A549 (cell line): ENCODE results near the gene FREY1. TPM values are rescaled to one million over a fixed set of nuclear protein-coding genes. Genes with fewer than 3 reads are reported as not detected.

Source experiments
- ATAC-seq, 2 experiments: fragments of 200-7000 bp in 1 of 2; fragments of >200 bp in 1 of 2; cut with Nextera tagmentation in 1 of 2; cut with Tn5 transposase in 1 of 2; 3 replicates each; pipeline versions ENCODE4 v1.8.0 to v1.9.1; 2018 to 2020; ENCODE audit warnings: mild to moderate bottlenecking in 1 of 2, moderate library complexity in 1 of 2
- CTCF ChIA-PET: fragments of 300-600 bp; sonication (Branson Sonifier 250); formaldehyde crosslinking; extraction: SDS; loops from one replicate; lab custom pipeline; 2021; ENCODE audit warnings: antibody characterized with exemption, inconsistent platforms; lab: Yijun Ruan, JAX
- POLR2A ChIA-PET: fragments of 350-600 bp; formaldehyde crosslinking; extraction: SDS; loops from one replicate; lab custom pipeline; 2021; ENCODE audit warnings: antibody characterized with exemption, inconsistent platforms; lab: Yijun Ruan, JAX
- DNase-seq, 2 experiments: peaks; one replicate each; pipeline versions ENCODE4 v3.0.0 to v3.0.0-alpha.2; 2011 to 2016; ENCODE audit warnings: low read depth in 1 of 2, low spot score in 1 of 2
- FAIRE-seq: peaks from 2 replicates; lab custom pipeline; 2011; peaks lifted over from hg19 to GRCh38; lab: Jason Lieb, UNC
- H3K27ac ChIP-seq, 2 experiments: fragments of >200 bp; sonication (Bioruptor Twin); formaldehyde crosslinking; 3 replicates each; pipeline ENCODE4 v1.5.1; 2016 to 2017
- H3K4me1 ChIP-seq: fragments of >200 bp; sonication (Bioruptor Twin); formaldehyde crosslinking; 3 replicates; pipeline ENCODE4 v1.6.1; 2016
- H3K4me2 ChIP-seq: fragments of >200 bp; sonication (Bioruptor Twin); formaldehyde crosslinking; 3 replicates; pipeline ENCODE4 v1.6.1; 2016
- H3K4me3 ChIP-seq: fragments of >200 bp; sonication (Bioruptor Twin); formaldehyde crosslinking; 3 replicates; pipeline ENCODE4 v1.5.1; 2016
- H3K9me3 ChIP-seq: fragments of >200 bp; sonication (Bioruptor Twin); formaldehyde crosslinking; 3 replicates; pipeline ENCODE4 v1.6.1; 2016
- BHLHE40 ChIP-seq: IDR thresholded peaks from 2 replicates; pipeline ENCODE4 v1.6.1; 2012; ENCODE audit warnings: low read depth, low read length, inconsistent platforms
- CBX2 ChIP-seq: fragments of 200-600 bp; sonication (generic); IDR thresholded peaks from 2 replicates; pipeline ENCODE4 v1.6.1; 2016; ENCODE audit warnings: low read depth, mild to moderate bottlenecking, borderline replicate concordance
- CHD2 ChIP-seq: fragments of 150-350 bp; IDR thresholded peaks from 2 replicates; pipeline ENCODE4 v1.6.1; 2014; ENCODE audit warnings: low read length; ENCODE audit not compliant: partially characterized antibody
- ESRRA ChIP-seq: fragments of 150-350 bp; IDR thresholded peaks from 2 replicates; pipeline ENCODE4 v1.6.1; 2014; ENCODE audit warnings: mild to moderate bottlenecking, low read length, borderline replicate concordance
- FOSL2 ChIP-seq, 2 experiments: fragments of 450-650 bp in 1 of 2; fragments of >200 bp in 1 of 2; sonication (Bioruptor Twin) in 1 of 2; formaldehyde crosslinking; IDR thresholded peaks; 2 replicates each; pipeline versions ENCODE4 v1.5.0 to v1.6.1; 2016 to 2020; ENCODE audit warnings: mild to moderate bottlenecking in 1 of 2, moderate library complexity in 1 of 2
- FOXS1 ChIP-seq: fragments of 250-450 bp; sonication (Bioruptor Pico); IDR thresholded peaks from 2 replicates; pipeline ENCODE4 v1.5.0; 2020; ENCODE audit warnings: mild to moderate bottlenecking, moderate library complexity
- HOXB13 ChIP-seq: fragments of 250-450 bp; sonication (Bioruptor Pico); IDR thresholded peaks from 2 replicates; pipeline ENCODE4 v1.5.0; 2020; ENCODE audit warnings: low read depth, mild to moderate bottlenecking, moderate library complexity
- HOXB5 ChIP-seq: fragments of 250-450 bp; sonication (Bioruptor Pico); IDR thresholded peaks from 2 replicates; pipeline ENCODE4 v1.5.0; 2020; ENCODE audit warnings: mild to moderate bottlenecking, moderate library complexity
- JUN ChIP-seq, 2 experiments: fragments of >200 bp; sonication (Bioruptor Twin); formaldehyde crosslinking; IDR thresholded peaks; 2 replicates in 1 of 2; 3 replicates in 1 of 2; pipeline ENCODE4 v1.6.1; 2016 to 2017
- KDM5A ChIP-seq: fragments of 200-600 bp; sonication (generic); IDR thresholded peaks from 2 replicates; pipeline ENCODE4 v1.6.1; 2016; ENCODE audit warnings: antibody characterized with exemption, mild to moderate bottlenecking
- MAFK ChIP-seq: fragments of 450-650 bp; IDR thresholded peaks from 2 replicates; pipeline ENCODE4 v1.6.1; 2014; ENCODE audit not compliant: partially characterized antibody
- MAX ChIP-seq: IDR thresholded peaks from 2 replicates; pipeline ENCODE4 v1.6.1; 2012
- MAZ ChIP-seq: fragments of 150-350 bp; IDR thresholded peaks from 2 replicates; pipeline ENCODE4 v1.6.1; 2014; ENCODE audit warnings: antibody characterized with exemption, low read depth, low read length, borderline replicate concordance
- PHF8 ChIP-seq: fragments of 200-600 bp; sonication (generic); IDR thresholded peaks from 2 replicates; pipeline ENCODE4 v1.6.1; 2016; ENCODE audit warnings: low read depth, mild to moderate bottlenecking, antibody characterized with exemption, moderate library complexity, borderline replicate concordance
- POLR2A ChIP-seq: IDR thresholded peaks from 2 replicates; pipeline ENCODE4 v1.6.1; 2012; ENCODE audit warnings: mild to moderate bottlenecking, low read length
- POLR2AphosphoS2 ChIP-seq: conservative IDR thresholded peaks from 2 replicates; pipeline ENCODE4 v1.6.1; 2012; ENCODE audit warnings: low read length, improper control_type of control experiment, inconsistent platforms
- RAD21 ChIP-seq, 2 experiments: fragments of >200 bp in 1 of 2; sonication (Bioruptor Twin) in 1 of 2; formaldehyde crosslinking in 1 of 2; IDR thresholded peaks in 1 of 2; conservative IDR thresholded peaks in 1 of 2; 2 replicates in 1 of 2; 3 replicates in 1 of 2; pipeline ENCODE4 v1.6.1; 2012 to 2018; ENCODE audit warnings: inconsistent platforms in 1 of 2
- RNF2 ChIP-seq: fragments of 200-600 bp; sonication (generic); IDR thresholded peaks from 2 replicates; pipeline ENCODE4 v1.6.1; 2016; ENCODE audit warnings: low read depth, mild to moderate bottlenecking, antibody characterized with exemption, moderate library complexity, borderline replicate concordance
- SREBF2 ChIP-seq: fragments of 450-650 bp; IDR thresholded peaks from 2 replicates; pipeline ENCODE4 v1.6.1; 2014; ENCODE audit warnings: mild to moderate bottlenecking, moderate library complexity
- TFCP2L1 ChIP-seq: fragments of 250-450 bp; sonication (Bioruptor Pico); IDR thresholded peaks from 2 replicates; pipeline ENCODE4 v1.5.0; 2021; ENCODE audit warnings: mild to moderate bottlenecking
- ZSCAN20 ChIP-seq: fragments of 250-450 bp; sonication (Bioruptor Pico); IDR thresholded peaks from 2 replicates; pipeline ENCODE4 v1.8.0; 2022; ENCODE audit warnings: mild to moderate bottlenecking, moderate library complexity
- WGBS: methylation state at CpG from one replicate; pipeline ENCODE4 v1.1.6; 2017; ENCODE audit errors: missing lambda C conversion rate; 5-methylcytosine and 5-hydroxymethylcytosine counted together
- polyA plus RNA-seq, 4 experiments: library from polyadenylated mRNA; depleted of rRNA in 3 of 4; stranded (reverse); fragments of >200 nt; fragmentation: RNase III in 1 of 4; extraction: RNeasy Plus Mini Kit Qiagen cat#74134 plus additional on column Dnase treatment in 1 of 4; gene quantifications; 2 replicates in 3 of 4; 3 replicates in 1 of 4; pipeline ENCODE4 v1.2.3, GENCODE V29; 2011 to 2017
- TF ChIP-seq, protein P1 (sequence below): IDR thresholded peaks from 2 replicates; pipeline ENCODE4 v1.6.1; 2012

FREY1 gene
- polyA plus RNA-seq, 2 of the 4 experiments (the other 2 are of a cell fraction) = 0.17 to 0.21 TPM

- ATAC-seq (peak; percentile 26 to 41; a peak in 3 of 6 replicates), FAIRE-seq (no peak), DNase-seq (no peak)
- TF ChIP-seq, protein P1, sequence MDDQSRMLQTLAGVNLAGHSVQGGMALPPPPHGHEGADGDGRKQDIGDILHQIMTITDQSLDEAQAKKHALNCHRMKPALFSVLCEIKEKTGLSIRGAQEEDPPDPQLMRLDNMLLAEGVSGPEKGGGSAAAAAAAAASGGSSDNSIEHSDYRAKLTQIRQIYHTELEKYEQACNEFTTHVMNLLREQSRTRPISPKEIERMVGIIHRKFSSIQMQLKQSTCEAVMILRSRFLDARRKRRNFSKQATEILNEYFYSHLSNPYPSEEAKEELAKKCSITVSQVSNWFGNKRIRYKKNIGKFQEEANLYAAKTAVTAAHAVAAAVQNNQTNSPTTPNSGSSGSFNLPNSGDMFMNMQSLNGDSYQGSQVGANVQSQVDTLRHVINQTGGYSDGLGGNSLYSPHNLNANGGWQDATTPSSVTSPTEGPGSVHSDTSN = no peak
- TF ChIP-seq POLR2AphosphoS2 (no peak), MAZ (no peak), POLR2A (no peak), RAD21 (conservative IDR thresholded peaks at IDR 0.05 in 1 of 2, IDR thresholded peaks at IDR 0.05 in 1 of 2) (no peak), CBX2 (no peak), PHF8 (no peak), HOXB13 (no peak), FOSL2 (IDR thresholded peaks at IDR 0.05) (no peak), FOSL2 (CRISPR knock-in tag; IDR thresholded peaks at IDR 0.05) (no peak), MAX (no peak), RNF2 (no peak), TFCP2L1 (CRISPR knock-in tag) (no peak), MAFK (no peak), ZSCAN20 (CRISPR knock-in tag) (no peak), ESRRA (no peak), FOXS1 (no peak), JUN (IDR thresholded peaks at IDR 0.05) (no peak)
- no peak overlapping the region for H3K27ac ChIP-seq
- CTCF ChIA-PET = interaction anchor here (0.7 to 1.5 kb wide), 3 partner anchors 13 to 35 kb away, joined by 3 read pairs; no protein-coding TSS in a partner anchor
- WGBS = 66% methylated on average over 10 of the region's 10 CpGs
- no peaks in the 10 kb centered on the region for H3K9me3 ChIP-seq
- H3K4me3 ChIP-seq = no peak overlapping the region
- POLR2A ChIA-PET = interaction anchor here (1.8 kb wide), 1 partner anchor 12 kb away, joined by 7 read pairs; the partner anchor contains the start of gene PEX16
- peaks cover 11% of the 10 kb centered on the region for H3K4me1 ChIP-seq
- H3K4me2 ChIP-seq = no peak overlapping the region
Measured at GRCh38 chr11:45929486-45930030, 22.5 kb upstream of the FREY1 start.

- H3K4me1 ChIP-seq = peaks cover 11% of the 10 kb centered on the region
- POLR2A ChIA-PET = interaction anchor here (0.6 to 1.8 kb wide), 2 partner anchors 11 to 193 kb away, joined by 3 to 7 read pairs; partner anchors contain the start of gene PEX16
- WGBS = 90% methylated on average over 13 of the region's 13 CpGs
- H3K4me2 ChIP-seq = no peak overlapping the region
- FAIRE-seq = no peak
- H3K27ac ChIP-seq = no peak overlapping the region
- H3K4me3 ChIP-seq = no peak overlapping the region
- no peaks in the 10 kb centered on the region for H3K9me3 ChIP-seq
- TF ChIP-seq POLR2AphosphoS2 (0 out of 2 replicates have a peak, but pooled peaks have one; percentile 37), HOXB5 (no peak)
- CTCF ChIA-PET = interaction anchor here (0.8 to 1.9 kb wide), 3 partner anchors 11 to 78 kb away, joined by 3 to 9 read pairs (median 4); partner anchors contain the start of gene PEX16
- DNase-seq = no peak
- ATAC-seq = no peak
Measured at GRCh38 chr11:45928535-45929215, 21.6 kb upstream of the FREY1 start.

GRCh38 chr11:45927684-45928413, 20.8 kb upstream of the FREY1 start:
- no peaks in the 10 kb centered on the region for H3K9me3 ChIP-seq
- H3K27ac ChIP-seq = no peak overlapping the region
- ATAC-seq (no peak), FAIRE-seq (no peak), DNase-seq (no peak)
- CTCF ChIA-PET = interaction anchor here (0.6 to 1.9 kb wide), 7 partner anchors 10 to 172 kb away, joined by 3 to 9 read pairs (median 3); partner anchors contain the start of gene PEX16
- 86% methylated on average over 14 of the region's 27 CpGs for WGBS
- TF ChIP-seq SREBF2 (no peak), JUN (IDR thresholded peaks at IDR 0.05) (no peak), KDM5A (no peak), RAD21 (conservative IDR thresholded peaks at IDR 0.05 in 1 of 2, IDR thresholded peaks at IDR 0.05 in 1 of 2) (no peak), RNF2 (no peak), CHD2 (no peak), ZSCAN20 (CRISPR knock-in tag) (no peak), BHLHE40 (no peak)
- peaks cover 11% of the 10 kb centered on the region for H3K4me1 ChIP-seq
- H3K4me2 ChIP-seq = no peak overlapping the region
- no peak overlapping the region for H3K4me3 ChIP-seq
- POLR2A ChIA-PET = interaction anchor here (0.6 to 2.0 kb wide), 2 partner anchors 10 to 194 kb away, joined by 3 to 7 read pairs; partner anchors contain the start of gene PEX16
